Measurements from ENCODE around the gene SLC25A22.

The SLC25A22 gene

DNA sequence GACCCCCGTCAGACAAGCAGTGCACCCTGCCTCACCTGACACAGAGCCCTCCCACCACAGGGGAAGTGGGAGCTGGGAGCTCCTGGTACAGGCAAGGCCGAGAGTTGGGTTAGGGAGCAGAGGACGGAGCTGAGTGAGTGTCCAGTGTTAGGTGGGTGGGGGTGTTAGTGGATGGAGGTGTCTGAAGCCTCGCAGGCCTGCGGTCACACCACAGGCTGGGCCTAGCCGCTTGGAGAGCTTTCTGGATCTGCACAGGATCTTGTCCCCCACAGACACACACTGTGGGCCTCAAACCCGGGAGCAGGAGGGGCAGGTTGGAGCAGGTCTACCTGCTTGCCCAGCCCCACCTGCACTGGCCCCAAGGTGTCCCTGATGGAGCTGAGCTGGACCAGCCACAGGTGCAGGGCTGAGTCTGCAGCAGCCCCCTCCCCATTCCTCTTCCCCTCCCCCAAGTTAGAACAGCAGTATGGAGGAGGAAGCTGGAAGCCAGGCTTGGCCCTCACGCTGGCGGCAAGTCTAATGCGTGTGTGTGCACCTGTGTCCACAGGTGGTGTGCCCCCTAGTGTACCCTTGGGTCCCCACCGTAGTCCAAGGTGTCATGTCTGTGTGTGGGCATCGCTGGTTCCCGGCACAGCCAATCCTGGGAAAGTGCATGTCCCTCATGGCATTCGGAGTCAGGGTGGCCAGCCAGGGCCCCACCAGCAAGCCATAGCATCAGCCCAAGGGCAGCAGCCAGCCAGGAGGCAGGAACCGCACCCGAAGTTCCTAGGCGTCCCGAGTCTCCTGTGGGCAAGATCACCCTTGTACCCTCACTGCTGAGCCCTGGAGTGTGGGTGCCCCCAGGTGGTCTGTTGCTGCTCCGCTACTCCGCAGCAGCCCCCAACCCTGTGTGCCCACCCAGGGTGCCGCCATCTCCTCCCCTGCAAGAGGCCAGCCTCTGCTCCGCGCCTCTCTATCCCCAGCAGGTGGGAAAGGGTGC is 18.8 kb downstream of the SLC25A22 start:
- TF ChIP-seq, protein P1, sequence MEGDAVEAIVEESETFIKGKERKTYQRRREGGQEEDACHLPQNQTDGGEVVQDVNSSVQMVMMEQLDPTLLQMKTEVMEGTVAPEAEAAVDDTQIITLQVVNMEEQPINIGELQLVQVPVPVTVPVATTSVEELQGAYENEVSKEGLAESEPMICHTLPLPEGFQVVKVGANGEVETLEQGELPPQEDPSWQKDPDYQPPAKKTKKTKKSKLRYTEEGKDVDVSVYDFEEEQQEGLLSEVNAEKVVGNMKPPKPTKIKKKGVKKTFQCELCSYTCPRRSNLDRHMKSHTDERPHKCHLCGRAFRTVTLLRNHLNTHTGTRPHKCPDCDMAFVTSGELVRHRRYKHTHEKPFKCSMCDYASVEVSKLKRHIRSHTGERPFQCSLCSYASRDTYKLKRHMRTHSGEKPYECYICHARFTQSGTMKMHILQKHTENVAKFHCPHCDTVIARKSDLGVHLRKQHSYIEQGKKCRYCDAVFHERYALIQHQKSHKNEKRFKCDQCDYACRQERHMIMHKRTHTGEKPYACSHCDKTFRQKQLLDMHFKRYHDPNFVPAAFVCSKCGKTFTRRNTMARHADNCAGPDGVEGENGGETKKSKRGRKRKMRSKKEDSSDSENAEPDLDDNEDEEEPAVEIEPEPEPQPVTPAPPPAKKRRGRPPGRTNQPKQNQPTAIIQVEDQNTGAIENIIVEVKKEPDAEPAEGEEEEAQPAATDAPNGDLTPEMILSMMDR (IDR thresholded peaks at IDR 0.05; ENCODE audit: low read depth, low read length), result no peak
- no peak for DNase-seq (ENCODE audit: low read depth in 2 of 2)
- no peak overlapping the region for H3K4me3 ChIP-seq (replicated peaks in 1 of 2; ENCODE audit: low read depth in 2 of 2, low read length in 2 of 2)

DNA sequence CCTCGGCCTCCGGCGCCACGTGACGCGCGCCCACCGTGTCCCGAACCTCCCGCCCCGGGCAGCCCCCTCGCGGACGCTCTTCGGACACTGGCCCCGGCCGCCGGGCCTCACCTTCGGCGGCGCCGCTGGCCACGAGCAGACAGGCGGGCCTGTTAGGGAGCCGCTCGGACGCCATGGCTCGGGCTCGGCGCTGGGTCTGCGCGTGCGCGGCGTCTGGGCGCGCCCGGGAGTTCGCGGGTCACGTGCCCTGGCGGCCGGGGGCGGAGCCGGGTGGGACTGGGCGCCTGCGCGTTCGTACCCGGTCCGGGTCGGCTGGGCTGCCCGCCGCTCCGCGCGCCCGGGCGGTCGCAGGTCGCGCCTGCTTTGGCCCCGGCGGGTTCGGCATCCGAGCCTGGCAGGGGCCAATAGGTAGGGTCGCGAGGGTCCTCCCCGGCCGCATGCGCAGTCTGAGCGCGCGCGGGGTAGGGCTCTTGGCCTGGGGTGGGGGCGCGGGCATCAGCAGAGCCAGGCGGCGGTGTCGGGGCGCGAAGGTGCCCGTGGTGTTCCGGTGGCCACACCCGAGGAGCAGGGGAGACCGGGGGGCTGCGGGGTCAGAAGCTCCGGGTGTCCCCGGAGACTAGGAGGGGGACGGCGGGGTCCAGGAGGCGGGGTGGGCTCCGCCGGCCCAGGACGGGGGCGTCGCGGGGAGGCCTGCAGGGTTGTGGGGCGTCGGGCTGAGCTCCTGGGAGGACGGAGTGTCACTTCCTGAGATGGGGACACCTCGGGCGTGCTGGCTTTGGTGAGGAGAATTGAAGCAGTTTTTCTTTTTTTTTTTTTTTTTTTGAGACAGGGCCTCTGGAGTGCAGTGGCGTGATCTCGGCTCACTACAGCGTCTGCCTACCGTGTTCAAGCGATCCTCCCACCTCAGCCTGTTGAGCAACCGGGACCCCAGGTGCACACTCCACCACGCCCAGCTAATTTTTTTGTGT is 20.5 kb downstream of the SLC25A22 start, which contains the start of gene GATD1:
GATD1 (minus strand) TSS at position 200 of the 968 bp plus-strand sequence; CDS start at position 175, 25 bp downstream.
- TF ChIP-seq, protein P1 (IDR thresholded peaks at IDR 0.05; ENCODE audit: low read depth, low read length), result no peak
- peak; percentile 78 to 90 for DNase-seq (ENCODE audit: low read depth in 2 of 2)
- peak within 1 kb of the TSS; percentile 76 to 86 for H3K4me3 ChIP-seq (replicated peaks in 1 of 2; ENCODE audit: low read depth in 2 of 2, low read length in 2 of 2)

DNA sequence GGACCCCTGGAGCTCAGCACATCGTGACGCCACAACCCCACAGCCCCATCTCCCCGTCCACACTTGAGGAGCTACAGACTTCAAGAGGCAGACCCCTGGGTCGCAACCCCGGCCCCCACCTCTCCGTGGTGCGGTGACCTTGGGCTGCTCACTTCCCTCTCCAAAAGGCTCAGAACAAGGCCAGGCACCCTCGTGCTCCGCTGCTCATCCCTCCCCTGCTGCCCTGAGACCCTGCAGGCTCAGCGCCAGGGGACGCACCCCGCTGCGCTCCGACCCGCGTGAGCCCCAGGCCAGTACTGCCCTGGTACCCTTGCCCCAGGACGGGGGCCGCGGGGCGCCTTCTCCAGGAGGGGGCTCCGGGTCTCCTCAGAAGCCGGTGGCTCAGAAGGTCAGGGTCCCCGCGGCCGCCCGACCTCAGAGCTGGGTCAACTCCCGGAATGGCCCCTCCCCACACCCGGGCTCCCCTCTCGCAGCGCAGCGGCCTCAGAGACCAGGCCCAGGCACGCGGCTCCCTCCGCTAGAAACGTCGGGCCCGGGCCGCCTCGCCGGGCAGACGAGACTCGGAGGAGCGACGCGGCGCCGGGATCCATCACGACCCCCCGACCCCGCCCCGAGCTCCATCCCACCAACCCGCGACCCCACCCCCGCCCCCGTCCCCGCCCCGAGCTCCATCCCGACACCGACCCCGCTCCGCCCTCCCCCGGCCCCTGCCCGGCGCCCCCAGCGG is 21.4 kb downstream of the SLC25A22 start:
- peak in 1 of 2 donors; percentile 33 for DNase-seq (ENCODE audit: low read depth in 2 of 2)
- TF ChIP-seq, protein P1 (IDR thresholded peaks at IDR 0.05; ENCODE audit: low read depth, low read length), result no peak

DNA sequence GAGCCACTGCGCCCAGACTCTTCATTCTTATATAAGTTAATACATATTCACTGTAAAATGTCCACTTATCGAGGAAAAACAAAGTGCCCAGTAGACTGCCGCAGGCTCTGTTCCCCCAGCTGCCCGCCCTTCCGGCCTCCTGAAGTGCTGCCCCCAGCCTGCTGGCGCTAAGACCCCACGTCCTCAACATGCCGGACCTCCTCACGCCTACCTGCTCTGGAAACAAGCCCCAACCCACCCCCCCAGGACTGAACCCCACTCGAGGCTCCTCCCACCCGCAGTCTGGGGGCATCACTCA is 21.9 kb downstream of the SLC25A22 start:
- TF ChIP-seq, protein P1 (IDR thresholded peaks at IDR 0.05; ENCODE audit: low read depth, low read length), result no peak
- peak overlapping the region; percentile 76 to 86 for H3K4me3 ChIP-seq (replicated peaks in 1 of 2; ENCODE audit: low read depth in 2 of 2, low read length in 2 of 2)
- DNase-seq (ENCODE audit: low read depth in 2 of 2), result no peak

More for the DNA sequence above, 21.4 kb downstream of the SLC25A22 start:
- H3K4me3 ChIP-seq (replicated peaks in 1 of 2; ENCODE audit: low read depth in 2 of 2, low read length in 2 of 2), result peak overlapping the region; percentile 76 to 86

DNA sequence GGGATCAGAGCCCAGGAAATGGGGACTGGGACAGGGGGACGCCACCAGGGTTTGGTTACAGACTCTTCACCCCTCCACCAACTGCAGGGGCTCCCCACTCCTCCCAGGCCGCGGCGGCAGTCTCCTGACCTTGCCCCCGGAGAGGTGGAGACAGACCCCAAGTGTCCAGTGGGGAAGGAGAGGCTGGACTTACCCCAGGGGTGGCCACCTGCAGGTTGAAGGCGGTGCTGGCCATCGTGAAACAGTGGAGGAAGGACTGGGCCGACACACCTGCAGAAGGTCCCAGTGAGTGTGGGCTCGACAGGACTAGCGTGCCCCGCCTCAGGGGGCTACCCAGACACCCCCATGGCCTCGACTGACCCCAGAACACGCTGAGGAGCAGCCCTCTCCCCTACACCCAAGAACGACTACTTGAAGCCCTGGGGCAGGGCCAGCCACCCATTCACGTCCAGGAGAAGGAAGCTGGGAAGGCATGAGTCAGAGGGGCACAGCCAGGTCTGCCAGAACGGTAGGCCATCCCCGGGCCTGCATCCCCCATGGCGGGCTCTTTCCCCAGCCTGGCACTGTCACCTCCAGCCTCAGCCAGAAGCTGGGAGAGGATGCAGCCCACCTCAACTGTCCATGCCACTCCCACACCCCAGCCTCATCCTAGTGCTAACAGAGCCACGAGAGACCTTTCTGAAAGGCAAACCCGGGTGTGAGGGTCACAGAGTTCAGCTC is 23.0 kb downstream of the SLC25A22 start:
- peak; percentile 39 to 55 for DNase-seq (ENCODE audit: low read depth in 2 of 2)
- peak overlapping the region in 1 of 2 donors; percentile 86 for H3K4me3 ChIP-seq (replicated peaks in 1 of 2; ENCODE audit: low read depth in 2 of 2, low read length in 2 of 2)
- TF ChIP-seq, protein P1 (IDR thresholded peaks at IDR 0.05; ENCODE audit: low read depth, low read length), result no peak

Measured in cardiac fibroblast (primary cell).